Cardiac fibroblast (primary cell): Measurements from ENCODE around the gene TRPC4AP.

Source experiments
- DNase-seq, 2 donors: peaks; one replicate each; pipeline versions ENCODE4 v3.0.0 to v3.0.0-alpha.2; 2010; ENCODE audit warnings: low read depth in 2 of 2
- H3K4me3 ChIP-seq, 2 donors: replicated peaks in 1 of 2; 1 replicate in 1 of 2; 2 replicates in 1 of 2; pipeline ENCODE4 v1.5.1; 2011; ENCODE audit warnings: low read depth in 2 of 2, low read length in 2 of 2, mild to moderate bottlenecking in 2 of 2, moderate library complexity in 1 of 2
- TF ChIP-seq, protein P1 (sequence below): IDR thresholded peaks from one replicate; pipeline ENCODE4 v1.5.1; 2011; ENCODE audit warnings: low read depth, mild to moderate bottlenecking, low read length, inconsistent platforms

The TRPC4AP gene, protein sequence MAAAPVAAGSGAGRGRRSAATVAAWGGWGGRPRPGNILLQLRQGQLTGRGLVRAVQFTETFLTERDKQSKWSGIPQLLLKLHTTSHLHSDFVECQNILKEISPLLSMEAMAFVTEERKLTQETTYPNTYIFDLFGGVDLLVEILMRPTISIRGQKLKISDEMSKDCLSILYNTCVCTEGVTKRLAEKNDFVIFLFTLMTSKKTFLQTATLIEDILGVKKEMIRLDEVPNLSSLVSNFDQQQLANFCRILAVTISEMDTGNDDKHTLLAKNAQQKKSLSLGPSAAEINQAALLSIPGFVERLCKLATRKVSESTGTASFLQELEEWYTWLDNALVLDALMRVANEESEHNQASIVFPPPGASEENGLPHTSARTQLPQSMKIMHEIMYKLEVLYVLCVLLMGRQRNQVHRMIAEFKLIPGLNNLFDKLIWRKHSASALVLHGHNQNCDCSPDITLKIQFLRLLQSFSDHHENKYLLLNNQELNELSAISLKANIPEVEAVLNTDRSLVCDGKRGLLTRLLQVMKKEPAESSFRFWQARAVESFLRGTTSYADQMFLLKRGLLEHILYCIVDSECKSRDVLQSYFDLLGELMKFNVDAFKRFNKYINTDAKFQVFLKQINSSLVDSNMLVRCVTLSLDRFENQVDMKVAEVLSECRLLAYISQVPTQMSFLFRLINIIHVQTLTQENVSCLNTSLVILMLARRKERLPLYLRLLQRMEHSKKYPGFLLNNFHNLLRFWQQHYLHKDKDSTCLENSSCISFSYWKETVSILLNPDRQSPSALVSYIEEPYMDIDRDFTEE

DNA sequence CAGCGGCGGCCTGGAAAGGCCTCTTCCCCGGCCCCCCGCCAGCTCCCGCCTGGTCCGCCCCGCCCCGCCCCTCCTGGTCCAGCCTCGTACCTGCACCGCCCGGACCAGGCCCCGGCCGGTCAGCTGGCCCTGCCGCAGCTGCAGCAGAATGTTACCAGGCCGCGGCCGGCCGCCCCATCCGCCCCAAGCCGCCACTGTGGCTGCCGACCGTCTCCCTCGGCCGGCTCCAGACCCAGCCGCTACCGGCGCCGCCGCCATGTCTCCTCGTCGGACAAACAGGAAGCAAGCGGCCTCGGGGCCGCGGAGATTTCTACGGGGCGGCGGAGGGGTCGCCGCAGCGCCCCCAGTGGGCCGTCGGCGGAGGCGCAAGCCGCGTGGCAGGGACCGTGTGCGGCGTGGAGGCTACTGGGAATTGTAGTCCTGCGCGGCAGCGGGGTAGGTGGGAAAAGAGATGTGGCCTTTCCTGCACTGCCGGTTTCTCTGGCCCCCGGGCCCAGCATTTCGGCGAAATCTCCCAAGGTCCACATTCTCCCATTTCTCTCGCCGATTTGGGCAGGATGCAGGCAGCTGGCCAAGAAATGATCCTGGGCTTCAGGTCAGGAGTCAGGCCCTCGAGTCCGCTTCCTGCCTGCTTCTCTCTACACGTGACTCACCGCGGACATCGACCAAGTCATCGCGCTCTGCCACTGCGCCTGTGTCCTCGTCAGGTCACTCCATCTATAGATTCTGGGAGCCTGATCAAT is at the start of gene TRPC4AP:
TRPC4AP (minus strand) TSS at position 284 of the 743 bp plus-strand sequence; CDS start at position 258, 26 bp downstream.
- H3K4me3 ChIP-seq, result peak within 1 kb of the TSS; percentile 81 to 88
- TF ChIP-seq, protein P1, sequence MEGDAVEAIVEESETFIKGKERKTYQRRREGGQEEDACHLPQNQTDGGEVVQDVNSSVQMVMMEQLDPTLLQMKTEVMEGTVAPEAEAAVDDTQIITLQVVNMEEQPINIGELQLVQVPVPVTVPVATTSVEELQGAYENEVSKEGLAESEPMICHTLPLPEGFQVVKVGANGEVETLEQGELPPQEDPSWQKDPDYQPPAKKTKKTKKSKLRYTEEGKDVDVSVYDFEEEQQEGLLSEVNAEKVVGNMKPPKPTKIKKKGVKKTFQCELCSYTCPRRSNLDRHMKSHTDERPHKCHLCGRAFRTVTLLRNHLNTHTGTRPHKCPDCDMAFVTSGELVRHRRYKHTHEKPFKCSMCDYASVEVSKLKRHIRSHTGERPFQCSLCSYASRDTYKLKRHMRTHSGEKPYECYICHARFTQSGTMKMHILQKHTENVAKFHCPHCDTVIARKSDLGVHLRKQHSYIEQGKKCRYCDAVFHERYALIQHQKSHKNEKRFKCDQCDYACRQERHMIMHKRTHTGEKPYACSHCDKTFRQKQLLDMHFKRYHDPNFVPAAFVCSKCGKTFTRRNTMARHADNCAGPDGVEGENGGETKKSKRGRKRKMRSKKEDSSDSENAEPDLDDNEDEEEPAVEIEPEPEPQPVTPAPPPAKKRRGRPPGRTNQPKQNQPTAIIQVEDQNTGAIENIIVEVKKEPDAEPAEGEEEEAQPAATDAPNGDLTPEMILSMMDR, result peak; percentile 58
- DNase-seq, result peak; percentile 91 to 92

DNA sequence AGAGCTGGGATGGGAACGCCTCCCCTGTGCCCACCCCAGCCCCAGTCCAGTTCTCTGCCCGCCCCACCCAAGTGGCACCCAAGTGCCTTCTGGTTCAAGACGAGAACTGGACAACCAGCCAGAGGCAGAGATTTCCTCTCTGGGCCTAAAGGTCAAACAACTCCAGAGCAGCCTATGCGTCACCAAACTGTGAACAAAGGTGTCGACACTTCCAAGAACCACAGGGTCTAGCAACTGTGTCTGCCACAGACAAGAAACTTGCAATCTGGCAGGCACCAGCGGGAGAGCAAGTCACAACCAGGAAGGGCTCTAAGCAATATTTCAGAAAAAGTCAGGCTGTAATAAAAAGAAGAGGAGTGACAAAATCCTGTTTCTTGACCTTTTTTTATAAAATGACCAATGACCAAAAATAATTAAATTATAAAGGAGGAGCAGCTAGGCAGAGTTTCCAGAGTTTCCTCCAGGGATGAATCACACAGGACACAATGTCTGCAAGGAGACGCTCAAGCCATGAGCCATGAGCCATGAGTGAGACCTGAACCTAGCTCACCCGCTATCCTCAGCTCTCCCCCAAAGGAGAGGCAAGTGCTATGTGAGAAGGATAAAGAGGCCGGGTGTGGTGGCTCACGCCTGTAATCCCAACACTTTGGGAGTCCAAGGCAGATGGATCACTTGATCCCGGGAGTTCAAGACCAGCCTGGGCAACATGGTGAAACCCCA is 43.4 kb upstream of the TRPC4AP start:
- TF ChIP-seq, protein P1, result no peak
- peak; percentile 88 to 93 for DNase-seq

DNA sequence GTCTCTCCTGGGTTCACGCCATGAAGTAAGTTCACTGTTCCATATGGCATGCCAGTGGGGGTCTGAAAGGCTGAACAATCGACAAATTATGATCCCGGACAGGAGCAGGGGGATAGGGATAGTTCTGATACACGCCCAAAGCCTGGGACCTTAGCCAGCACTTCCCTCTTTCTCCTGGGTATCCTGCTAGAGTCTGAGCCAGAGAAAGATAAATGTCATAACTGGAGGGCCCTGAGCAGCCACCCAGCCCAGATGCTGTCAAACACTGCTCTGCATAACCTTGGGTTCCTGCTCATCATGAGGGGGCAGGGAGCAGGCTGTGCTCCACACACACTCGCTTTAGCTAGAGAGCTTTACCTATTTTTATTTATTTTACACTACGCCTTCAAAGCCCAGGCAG is 42.3 kb upstream of the TRPC4AP start:
- no peak overlapping the region for H3K4me3 ChIP-seq
- peak in 1 of 2 donors; percentile 7 for DNase-seq
- TF ChIP-seq, protein P1, result no peak

More for the DNA sequence above, 43.4 kb upstream of the TRPC4AP start:
- no peak overlapping the region for H3K4me3 ChIP-seq

DNA sequence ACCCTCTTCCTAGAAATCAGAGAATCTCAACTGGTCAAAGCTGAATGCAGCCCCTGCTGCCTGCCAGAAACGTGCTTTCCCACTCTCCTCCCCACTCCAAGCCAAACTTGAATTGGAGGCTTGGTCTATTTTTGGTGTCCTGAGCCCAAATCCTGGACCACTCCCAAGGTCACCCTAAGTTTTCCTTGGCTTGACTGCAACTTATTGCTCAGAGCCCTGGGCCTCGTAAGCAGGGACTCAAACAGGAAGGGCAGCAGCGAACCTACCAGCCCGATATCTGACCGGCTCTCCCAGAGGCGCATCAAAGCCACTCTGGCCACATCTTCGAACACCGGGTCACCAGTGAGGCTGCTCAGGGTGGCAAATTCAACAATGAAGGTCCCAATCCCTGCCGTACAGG is 41.9 kb upstream of the TRPC4AP start:
- no peak overlapping the region for H3K4me3 ChIP-seq
- TF ChIP-seq, protein P1, result no peak
- DNase-seq, result peak; percentile 56 to 64

DNA sequence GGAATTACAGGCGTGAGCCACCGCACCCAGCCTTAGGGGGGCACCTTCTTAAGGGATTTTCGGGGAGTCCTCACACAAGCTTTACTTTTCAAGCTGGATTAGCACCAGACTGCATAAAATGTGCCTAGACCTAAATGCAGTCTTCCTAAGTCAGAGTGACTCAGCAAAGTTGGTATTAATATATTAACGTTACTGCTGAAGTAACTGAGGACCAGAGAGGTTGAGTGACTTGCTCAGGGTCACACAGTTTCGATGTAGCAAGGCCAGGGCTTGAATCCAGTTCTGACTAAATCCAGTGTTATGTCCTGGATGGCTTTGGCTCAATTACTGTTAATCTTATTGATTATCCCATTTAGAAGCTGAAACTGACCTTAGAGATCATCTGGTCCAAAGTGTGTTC is 41.1 kb upstream of the TRPC4AP start:
- no peak overlapping the region for H3K4me3 ChIP-seq
- peak in 1 of 2 donors; percentile 67 for DNase-seq
- TF ChIP-seq, protein P1, result no peak

DNA sequence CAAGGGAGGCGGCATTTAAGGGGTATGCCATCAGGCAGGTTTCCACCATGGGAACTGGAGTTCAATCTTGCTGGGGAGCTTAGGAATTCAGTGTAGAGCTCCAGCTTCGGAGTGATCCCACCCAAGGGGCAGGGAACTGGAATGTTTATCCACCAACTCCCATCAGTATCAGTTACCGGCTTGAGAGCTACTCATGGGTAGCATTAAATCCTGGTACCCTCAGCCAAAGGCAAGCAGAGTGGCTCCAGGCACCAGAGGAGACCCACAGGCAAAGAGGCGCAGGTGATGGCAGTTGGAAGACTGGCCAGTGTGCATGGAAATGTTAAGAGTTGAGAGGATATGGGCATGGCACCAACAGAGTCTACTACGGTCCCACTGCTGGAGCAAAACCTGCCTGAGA is 40.4 kb upstream of the TRPC4AP start:
- no peak overlapping the region for H3K4me3 ChIP-seq
- no peak for DNase-seq
- TF ChIP-seq, protein P1, result no peak
